Non-pigmented ciliary epithelial cell (primary cell): ENCODE results near the gene SMYD3.

ENCODE experiments used
- DNase-seq: peaks from one replicate; pipeline ENCODE4 v3.0.0-alpha.2; 2010; ENCODE audit warnings: low read depth

The SMYD3 gene

GRCh38 chr1:246416261-246416660 lies 90.8 kb downstream of the SMYD3 start:
- no peak for DNase-seq

GRCh38 chr1:246415028-246415427 lies 92.1 kb downstream of the SMYD3 start:
- DNase-seq: no peak

GRCh38 chr1:246413430-246413829 lies 93.6 kb downstream of the SMYD3 start:
- no peak for DNase-seq

- DNase-seq: no peak
These were observed 103.0 kb downstream of the SMYD3 start for GRCh38 chr1:246404078-246404477.

GRCh38 chr1:246398126-246398813 lies 108.8 kb downstream of the SMYD3 start:
- no peak for DNase-seq

DNA sequence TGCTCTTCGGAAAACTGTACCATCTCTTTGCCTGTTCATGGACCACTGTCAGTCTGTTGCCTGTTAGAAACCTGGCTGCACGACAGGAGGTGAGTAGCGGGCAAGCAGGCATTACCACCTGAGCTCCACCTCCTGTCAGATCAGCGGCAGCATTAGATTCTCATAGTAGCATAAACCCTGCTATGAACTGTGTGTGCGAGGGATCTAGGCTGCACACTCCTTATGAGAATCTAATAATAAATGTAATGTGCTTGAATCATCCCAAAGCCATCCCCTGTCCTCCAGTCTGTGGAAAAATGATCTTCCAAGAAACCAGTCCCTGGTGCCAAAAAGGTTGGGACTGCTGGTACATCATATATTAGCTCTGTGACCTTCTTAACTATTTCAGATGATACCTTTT lies 110.0 kb downstream of the SMYD3 start:
- no peak for DNase-seq

GRCh38 chr1:246396322-246396721 lies 110.8 kb downstream of the SMYD3 start:
- no peak for DNase-seq

DNA sequence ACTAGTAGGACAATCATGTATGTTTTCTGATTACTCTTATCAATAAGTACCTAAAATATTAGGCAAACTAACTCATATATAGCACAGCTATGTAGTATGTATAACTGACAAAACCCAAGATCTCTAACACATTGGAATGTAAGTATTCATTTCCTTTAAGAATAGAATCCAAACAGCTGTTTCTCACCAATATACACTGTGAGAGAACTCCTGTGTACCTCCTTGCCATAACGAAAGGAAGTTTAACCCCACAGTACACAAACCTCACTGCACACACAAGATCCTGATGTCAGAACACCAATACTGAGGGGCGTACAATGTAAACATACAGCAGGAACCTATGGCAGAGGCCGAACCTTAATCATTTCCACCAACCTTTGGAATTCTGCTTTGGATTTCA lies 113.0 kb downstream of the SMYD3 start:
- DNase-seq: no peak

- DNase-seq: no peak
These were observed 116.2 kb downstream of the SMYD3 start for GRCh38 chr1:246390855-246391254.

GRCh38 chr1:246384616-246385015 lies 122.5 kb downstream of the SMYD3 start:
- DNase-seq: no peak

DNA sequence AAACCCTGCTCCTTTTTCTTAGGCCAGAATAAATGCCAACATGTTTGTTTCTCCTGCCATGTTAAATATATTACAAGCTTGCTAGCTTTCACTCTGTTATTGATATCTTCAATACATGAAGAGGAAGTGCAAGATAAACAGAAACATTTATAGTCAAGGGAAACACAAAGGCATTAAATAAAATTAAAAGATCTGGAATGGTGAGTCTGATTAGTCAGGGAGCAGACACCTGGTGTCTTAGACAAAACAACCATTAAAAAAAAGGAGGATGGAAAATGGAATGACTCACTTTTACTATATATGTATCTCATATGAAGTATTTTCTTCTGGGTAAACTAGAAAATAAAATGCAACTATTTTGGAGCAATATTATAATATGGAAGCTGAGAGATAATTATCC lies 123.3 kb downstream of the SMYD3 start:
- DNase-seq: no peak

- no peak for DNase-seq
These were observed 123.9 kb downstream of the SMYD3 start for GRCh38 chr1:246383239-246383589.

DNA sequence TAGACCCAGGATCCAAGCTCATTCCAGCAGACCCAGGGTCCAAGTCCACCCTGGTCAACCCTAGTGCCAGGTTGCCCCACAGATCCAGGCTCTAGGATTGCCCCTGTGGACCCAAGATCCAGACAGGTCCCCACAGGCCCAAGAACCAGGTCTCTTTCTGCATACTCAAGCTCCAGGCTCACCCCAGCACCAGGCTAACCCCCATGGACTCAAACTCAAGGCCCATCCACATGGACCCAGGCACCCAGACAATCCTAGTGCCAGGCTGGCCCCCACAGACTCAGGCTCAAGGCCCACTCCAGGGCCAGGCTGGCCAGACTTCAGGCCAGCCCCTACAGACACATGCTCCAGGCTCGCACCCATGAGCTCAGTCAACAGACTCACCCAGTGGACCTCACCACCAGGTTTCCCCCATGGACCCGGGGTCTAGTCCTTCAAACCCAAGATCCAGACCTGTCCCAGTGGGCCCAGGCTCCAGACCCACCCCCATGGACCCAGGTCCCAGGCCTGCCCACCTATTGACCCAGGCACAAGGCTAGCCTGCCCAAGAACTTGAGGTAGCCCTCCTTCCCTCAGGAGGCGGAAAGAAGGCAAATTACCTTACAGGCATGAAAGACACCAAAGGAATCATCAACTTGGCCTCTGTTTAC lies 124.4 kb downstream of the SMYD3 start:
- DNase-seq: no peak

- no peak for DNase-seq
These were observed 125.6 kb downstream of the SMYD3 start for GRCh38 chr1:246381452-246381851.

- no peak for DNase-seq
These were observed 129.4 kb downstream of the SMYD3 start for GRCh38 chr1:246377625-246378153.

- DNase-seq: no peak
These were observed 133.1 kb downstream of the SMYD3 start for GRCh38 chr1:246373828-246374569.

DNA sequence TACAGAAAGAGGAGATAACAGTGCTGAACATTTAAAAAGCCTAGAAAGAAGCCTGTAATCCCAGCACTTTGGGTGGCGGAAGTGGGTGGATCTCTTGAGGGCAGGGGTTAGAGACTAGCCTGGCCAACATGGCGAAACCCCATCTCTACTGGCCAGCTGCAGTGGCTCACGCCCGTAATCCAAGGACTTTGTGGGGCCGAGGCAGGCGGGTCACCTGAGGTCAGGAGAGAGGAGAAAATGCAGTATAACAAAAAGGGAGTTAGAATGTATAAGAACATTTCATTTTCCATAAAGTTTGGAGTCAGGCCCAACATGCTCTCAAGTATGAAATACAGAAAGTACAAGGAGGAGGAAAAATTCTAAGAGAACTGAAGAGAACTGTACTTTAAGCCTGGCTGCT lies 134.5 kb downstream of the SMYD3 start:
- no peak for DNase-seq

DNA sequence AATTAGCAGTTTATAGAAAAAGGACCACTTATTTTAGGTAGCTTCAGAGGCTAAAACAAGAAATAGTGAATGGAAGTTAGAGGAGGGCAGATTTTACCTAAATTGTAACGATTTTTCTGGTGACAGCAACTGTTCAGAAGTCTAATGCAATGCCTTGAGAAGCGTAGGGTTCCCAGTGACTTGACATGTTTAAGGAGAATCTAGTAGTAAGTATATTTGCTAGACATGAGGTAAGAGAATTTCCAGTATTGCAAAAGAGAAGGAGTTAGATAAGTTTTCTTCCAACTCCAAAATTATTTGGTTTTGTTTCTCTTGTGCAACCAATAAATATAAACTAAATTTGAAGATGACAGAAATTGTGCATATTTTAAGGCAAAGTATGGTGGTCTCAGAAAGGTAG lies 140.0 kb downstream of the SMYD3 start:
- DNase-seq: no peak

GRCh38 chr1:246365708-246366107 lies 141.4 kb downstream of the SMYD3 start:
- DNase-seq: no peak

- no peak for DNase-seq
These were observed 142.6 kb downstream of the SMYD3 start for GRCh38 chr1:246364415-246364941.

DNA sequence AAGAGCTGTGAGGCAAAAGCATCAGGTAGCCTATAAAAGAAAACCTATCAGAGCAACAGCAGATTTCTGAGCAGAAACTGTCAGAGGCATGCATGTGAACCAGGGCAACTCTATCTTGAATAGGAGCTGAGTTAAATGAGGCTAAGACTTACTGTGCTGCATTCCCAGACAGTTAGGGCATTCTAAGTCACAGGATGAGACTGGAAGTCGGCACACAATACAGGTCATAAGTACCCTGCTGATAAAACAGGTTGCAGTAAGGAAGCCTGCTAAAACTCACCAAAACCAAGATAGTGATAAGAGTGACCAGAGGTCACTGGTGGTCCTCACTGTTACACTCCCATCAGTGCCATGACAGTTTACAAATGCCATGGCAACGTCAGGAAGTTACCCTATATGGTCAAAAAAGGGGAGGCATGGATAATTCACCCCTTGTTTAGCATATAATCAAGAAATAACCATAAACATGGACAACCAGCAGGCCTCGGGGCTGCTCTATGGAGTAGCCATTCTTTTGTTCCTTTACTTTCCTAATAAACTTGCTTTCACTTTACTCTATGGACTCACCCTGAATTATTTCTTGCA lies 150.0 kb downstream of the SMYD3 start:
- peak; percentile 65 for DNase-seq

DNA sequence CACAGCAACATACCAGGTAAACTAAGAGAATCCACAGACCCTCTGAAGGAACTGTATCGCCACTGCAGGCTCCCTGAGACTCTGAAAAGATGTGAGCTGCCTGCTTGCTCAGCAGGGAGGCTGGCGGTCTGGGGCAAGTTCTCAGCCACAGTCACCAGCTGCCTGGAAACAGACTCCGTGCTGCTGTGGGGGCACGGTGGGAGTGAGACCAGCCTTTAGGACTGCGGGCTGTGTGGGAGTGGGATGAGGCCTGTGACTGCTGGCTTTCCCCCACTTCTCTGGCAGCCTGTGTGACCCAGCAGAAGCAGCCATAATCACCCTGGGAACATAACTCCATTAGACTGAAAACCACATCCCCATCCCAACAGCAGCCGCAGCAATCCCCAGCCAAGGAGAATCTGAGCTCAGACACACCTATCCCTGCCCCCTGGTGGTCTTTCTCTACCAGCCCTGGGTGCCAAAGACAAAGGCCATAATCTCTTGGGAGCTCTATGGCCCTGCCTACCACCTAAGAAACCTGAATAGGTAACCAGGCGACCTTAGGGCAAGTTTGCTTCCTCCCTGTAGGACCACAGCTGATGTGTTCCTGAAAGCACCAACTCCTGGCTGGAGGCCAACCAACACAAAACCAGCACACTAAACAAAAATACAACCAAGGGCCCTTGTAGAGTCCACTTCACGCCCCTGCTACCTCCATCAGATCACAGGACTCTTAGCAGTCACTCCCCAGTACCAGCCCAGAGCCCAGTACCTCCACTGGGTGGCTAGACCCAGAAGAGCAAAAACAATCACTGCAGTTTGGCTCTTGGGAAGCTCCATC lies 151.5 kb downstream of the SMYD3 start:
- DNase-seq: peak; percentile 20
